ENCODE results near the gene GRP.

DNA sequence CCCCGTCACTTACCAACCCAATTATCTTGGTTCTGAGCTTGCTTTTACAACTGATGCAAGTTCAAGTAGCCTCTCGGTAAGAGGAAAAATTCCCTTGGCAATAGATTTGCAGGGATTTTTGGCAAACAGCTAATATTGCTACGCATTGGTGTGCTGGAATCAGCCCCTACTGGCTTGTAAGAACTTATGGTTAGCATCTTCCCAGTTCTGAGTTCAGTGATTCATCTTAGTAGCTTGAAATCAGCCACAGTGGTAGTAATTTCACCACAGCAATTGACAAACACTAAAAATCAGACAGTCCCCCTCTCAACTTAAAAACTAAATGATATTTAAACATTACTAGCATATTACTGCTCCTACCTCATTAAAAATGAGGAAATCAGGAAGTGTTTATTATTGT, 59.2 kb downstream of the GRP start:
- TF ChIP-seq CTCF (IDR thresholded peaks at IDR 0.05) (no peak), EP300 (IDR thresholded peaks at IDR 0.05; ENCODE audit: low read depth) (no peak), POLR2A (IDR thresholded peaks at IDR 0.05) (no peak)

All from transverse colon (tissue), 3 donors.